Body of pancreas (tissue), 4 donors: ENCODE results near the gene PPL.
"Not testable (repeated sequence)": the region's sequence is repeated elsewhere in the genome, so short reads cannot be mapped to it uniquely, and the experiment has no call there.

ENCODE experiments used
- POLR2A ChIP-seq, 3 donors: fragments of 450-650 bp; IDR thresholded peaks; one replicate each; pipeline ENCODE4 v1.6.1; 2016; ENCODE audit warnings: antibody characterized with exemption in 3 of 3, mild to moderate bottlenecking in 2 of 3
- TF ChIP-seq, protein P1 (sequence below), 7 experiments: fragments of 450-650 bp in 4 of 7; fragments of 200-600 bp in 3 of 7; sonication (generic) in 3 of 7; IDR thresholded peaks; one replicate each; pipeline ENCODE4 v1.5.1; 2016 to 2019; ENCODE audit warnings: antibody characterized with exemption in 7 of 7

DNA sequence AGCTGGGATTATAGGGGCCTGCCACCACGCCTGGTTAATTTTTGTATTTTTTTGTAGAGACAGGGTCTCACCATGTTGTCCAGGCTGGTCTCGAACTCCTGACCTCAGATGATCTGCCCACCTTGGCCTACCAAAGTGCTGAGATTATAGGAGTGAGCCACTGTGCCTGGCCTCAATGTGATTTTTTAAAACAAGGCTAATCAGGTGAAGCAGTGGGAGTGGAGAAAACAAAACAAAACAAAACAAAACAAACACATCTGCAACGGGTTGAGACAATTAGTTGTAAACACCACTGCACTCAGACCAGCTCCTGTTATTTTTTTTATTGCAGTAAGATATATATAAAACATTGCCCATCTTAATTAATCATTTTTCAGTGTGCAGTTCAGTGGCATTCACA is 14.6 kb upstream of the PPL start:
- TF ChIP-seq, protein P1, sequence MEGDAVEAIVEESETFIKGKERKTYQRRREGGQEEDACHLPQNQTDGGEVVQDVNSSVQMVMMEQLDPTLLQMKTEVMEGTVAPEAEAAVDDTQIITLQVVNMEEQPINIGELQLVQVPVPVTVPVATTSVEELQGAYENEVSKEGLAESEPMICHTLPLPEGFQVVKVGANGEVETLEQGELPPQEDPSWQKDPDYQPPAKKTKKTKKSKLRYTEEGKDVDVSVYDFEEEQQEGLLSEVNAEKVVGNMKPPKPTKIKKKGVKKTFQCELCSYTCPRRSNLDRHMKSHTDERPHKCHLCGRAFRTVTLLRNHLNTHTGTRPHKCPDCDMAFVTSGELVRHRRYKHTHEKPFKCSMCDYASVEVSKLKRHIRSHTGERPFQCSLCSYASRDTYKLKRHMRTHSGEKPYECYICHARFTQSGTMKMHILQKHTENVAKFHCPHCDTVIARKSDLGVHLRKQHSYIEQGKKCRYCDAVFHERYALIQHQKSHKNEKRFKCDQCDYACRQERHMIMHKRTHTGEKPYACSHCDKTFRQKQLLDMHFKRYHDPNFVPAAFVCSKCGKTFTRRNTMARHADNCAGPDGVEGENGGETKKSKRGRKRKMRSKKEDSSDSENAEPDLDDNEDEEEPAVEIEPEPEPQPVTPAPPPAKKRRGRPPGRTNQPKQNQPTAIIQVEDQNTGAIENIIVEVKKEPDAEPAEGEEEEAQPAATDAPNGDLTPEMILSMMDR (IDR thresholded peaks at IDR 0.05) = not testable (repeated sequence)
- not testable (repeated sequence) for TF ChIP-seq POLR2A (IDR thresholded peaks at IDR 0.05)
